NOMO-1 treated with DMSO at 0.1 percent for 48 hours (cell line): Measurements from ENCODE around the gene MSI2.

ENCODE experiments used
- DNase-seq: peaks from one replicate; lab custom pipeline; 2025; ENCODE audit not compliant: unreplicated experiment; lab: John Stamatoyannopoulos, UW

Gene MSI2

GRCh38 chr17:57406981-57407286 lies 150.6 kb downstream of the MSI2 start:
- DNase-seq, result no peak

GRCh38 chr17:57407287-57408070 lies 151.2 kb downstream of the MSI2 start:
- no peak for DNase-seq

- DNase-seq, result peak; percentile 64
Measured at GRCh38 chr17:57408071-57408811, 151.9 kb downstream of the MSI2 start.

DNA sequence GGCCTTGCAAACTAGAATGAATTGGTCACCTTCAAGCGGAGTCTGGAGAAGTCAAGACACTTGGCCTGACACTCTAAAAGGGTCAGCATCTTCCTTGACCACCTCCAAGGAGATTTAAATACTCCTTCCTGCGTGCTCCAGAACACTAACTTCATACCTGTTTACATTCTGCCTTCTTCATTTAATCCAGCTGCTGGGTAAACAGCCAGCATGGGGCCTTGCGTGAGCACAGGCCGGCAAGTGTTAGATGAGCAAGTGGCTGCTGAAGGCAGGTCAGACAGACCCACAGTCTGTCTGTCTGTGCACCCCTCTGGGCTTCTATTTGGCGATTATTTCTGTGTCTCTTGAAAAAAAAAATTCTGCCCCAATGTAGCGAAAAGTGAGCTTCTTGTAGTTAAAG lies 153.8 kb downstream of the MSI2 start:
- no peak for DNase-seq

GRCh38 chr17:57412520-57413096 lies 156.3 kb downstream of the MSI2 start:
- no peak for DNase-seq

GRCh38 chr17:57413848-57414651 lies 157.7 kb downstream of the MSI2 start:
- no peak for DNase-seq

DNA sequence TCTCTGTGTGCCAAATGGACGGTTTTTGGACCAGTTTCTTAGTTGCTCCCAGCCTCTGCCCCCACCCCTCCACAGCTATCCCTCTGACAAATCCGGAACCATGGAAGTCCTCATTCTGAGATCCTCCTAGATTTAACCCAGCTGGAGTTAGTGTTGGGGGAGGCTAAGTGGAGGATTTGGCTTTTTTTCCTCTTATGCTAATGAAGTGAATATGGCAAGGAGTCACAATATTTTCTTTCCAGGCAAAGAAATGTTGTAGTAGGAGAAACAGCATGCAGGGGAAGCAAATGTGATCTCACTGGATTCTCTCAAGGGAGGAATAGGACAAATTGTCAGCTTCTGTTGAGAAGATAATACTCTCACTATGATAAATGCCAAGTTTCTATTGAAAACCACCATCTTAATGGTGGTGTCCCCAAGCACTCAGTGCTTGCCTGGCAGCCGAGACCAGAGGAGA lies 159.5 kb downstream of the MSI2 start:
- DNase-seq, result no peak

DNA sequence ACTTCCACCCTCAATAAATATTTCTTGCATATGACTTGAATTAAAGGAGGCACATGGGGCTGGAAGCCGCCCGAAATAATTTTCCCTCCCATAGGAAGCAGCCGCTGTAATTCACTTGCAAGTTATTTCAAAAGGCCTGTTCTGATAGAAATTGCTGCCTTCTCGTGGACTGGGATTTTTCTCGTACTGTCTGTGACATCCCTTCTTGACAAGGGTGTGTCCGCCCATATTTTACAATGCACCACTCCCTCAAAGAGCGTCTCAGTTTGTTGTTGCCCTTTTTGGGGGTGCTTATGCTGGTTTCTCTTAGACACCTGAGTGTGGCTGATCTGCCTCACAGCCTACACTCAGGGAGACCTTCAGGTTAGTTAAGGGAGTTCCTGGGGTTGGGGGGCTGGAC lies 160.0 kb downstream of the MSI2 start:
- no peak for DNase-seq

- DNase-seq, result no peak
Measured at GRCh38 chr17:57417956-57418355, 161.6 kb downstream of the MSI2 start.

GRCh38 chr17:57418463-57419246 lies 162.3 kb downstream of the MSI2 start:
- no peak for DNase-seq

DNA sequence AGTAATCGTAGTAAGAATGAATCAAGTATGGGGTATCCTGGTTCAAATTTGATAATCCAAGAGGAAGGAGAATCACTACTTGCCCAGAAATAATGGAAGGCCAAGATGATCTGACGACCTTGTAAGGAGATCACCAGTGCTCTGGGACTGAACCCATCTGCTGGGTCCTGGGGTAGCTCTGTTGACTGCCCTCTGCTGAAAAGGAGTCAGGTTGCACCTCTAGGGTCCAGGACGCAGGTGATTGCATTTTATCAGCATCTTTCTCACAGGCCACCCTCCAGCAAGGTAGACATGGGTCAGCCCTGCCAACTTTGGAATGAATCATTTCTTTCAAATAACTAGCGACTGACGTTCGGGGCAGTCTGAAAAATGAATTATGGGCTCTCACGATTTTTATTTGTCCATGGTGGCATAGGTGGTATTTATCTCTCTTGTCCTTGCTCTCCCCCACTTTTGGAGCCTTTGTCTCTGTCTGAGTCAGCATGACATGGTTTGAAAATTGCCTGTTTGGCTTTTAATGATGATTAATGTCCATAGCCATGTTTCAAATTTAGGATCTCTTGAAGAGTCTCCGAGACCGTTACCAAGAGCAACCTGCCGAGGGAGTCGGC lies 163.7 kb downstream of the MSI2 start:
- no peak for DNase-seq

- no peak for DNase-seq
Measured at GRCh38 chr17:57420734-57421717, 164.7 kb downstream of the MSI2 start.

GRCh38 chr17:57422574-57423164 lies 166.3 kb downstream of the MSI2 start:
- DNase-seq, result peak; percentile 87

DNA sequence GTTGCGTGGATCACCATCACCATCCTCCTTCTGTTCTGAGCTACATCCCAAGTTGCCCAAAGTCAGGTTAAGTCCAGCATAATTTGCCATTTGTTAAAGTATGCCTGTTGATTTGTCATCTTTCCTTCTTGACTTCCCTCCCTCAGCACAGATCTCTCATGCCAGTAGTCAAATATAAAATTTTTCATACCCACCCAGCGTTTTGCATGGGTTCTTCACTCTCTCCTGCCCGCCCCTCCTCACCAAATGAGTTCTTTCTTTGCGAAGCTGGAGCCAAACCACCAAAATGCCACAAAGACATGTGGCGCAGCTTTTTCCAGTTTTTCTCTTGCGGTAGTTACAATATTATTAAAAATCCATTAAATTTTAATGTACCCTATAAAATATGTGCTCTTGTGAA lies 167.2 kb downstream of the MSI2 start:
- no peak for DNase-seq

- no peak for DNase-seq
Measured at GRCh38 chr17:57424273-57424672, 167.9 kb downstream of the MSI2 start.

DNA sequence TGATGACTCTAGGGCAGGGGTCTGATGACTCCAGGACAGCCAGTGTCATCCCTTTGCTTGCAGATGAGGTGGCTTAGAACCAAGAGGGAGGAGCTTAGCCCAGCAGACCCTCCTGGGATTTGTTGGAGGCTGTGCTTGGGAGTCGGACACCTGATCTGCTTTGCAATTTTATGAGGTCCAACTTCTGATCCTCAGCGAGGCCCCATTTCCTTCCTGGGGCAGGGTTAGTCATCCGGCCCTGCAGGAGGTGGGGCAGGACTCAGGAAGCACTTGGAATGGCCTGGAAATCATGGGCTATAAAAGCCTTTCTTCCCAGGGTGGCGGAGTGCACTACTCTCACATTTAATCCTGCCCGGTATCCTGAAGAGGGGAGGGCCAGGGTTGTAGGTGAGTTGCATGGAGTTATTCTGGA lies 168.5 kb downstream of the MSI2 start:
- no peak for DNase-seq

DNA sequence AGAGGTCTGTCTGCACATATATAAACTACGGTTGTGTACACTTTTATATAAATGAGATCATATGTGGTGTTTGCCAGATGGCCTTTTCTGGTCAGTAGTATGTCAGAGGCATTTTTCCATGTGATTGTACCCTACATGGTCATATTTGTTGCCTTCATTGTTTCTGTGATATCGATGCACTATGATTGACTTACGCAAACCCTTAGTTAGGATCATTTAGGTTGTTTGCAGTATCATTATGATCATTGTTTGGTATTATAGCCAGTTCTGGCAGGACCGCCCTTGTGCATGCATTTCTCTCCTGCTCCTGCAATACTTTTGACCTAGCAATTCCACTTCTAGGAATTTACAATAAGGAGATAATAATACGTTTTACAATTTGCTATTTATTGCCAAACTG lies 169.1 kb downstream of the MSI2 start:
- DNase-seq, result no peak
